ENCODE results near the gene BMERB1. TPM values are rescaled to one million over a fixed set of nuclear protein-coding genes. Genes with fewer than 3 reads are reported as not detected.

The BMERB1 gene
- polyA plus RNA-seq, 1 of the 3 experiments (the other 2 are of a cell fraction), result 33.9 TPM

GRCh38 chr16:15434079-15434424 is 336 bp upstream of the BMERB1 start (continued):
- TF ChIP-seq EZH2phosphoT487 (IDR thresholded peaks at IDR 0.05; ENCODE audit: borderline replicate concordance, low read depth) (no peak), FOXJ3 (CRISPR knock-in tag; IDR thresholded peaks at IDR 0.05) (no peak), RFX5 (IDR thresholded peaks at IDR 0.05; ENCODE audit: low read length) (no peak), RXRA (IDR thresholded peaks at IDR 0.05; ENCODE audit: borderline replicate concordance, low read depth) (no peak)

DNA sequence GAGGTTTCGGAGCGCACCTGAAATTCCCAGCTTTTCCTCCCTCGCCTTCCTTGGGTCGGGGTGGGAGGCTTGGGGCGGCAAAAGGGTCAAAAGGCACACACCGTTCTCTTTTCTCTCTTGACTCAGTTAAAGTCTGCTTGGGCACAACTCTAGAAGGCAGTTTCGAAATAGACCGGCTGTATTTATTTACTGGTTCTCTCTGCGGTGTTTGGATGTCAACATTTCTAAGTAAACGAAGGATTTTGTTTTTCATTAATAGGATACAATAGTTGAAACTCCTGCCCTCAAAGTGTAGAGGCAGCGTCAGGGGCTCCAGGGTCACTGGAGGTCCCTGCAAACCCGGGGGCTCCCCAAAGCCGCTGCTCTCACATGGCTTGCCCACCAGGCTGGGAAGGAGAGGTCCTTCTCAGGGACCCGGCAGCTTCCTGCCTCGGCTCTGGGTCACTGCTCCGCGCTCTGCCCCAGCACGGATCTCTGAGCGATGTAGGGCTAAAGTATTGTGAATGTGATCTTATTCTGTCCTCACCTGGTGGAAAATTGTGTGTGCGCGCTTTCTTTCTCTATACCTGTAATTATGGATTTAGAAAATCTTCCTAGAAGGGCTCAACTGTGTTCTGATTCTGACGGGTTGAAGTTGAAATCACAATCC is 952 bp downstream of the BMERB1 start:
- Histone ChIP-seq H3K79me2 (ENCODE audit: insufficient read depth) (peaks cover 45% of the 10 kb centered on the region), H3F3A (replicated peaks; ENCODE audit: insufficient read depth) (peaks cover 5% of the 10 kb centered on the region), H3K27me3 (ENCODE audit: insufficient read depth) (no peaks in the 10 kb centered on the region), H4K20me1 (ENCODE audit: insufficient read depth) (no peaks in the 10 kb centered on the region; the same call in 1 of the 2 replicates), H3K9ac (peak overlapping the region; percentile 62), H3K4me2 (peak overlapping the region; percentile 90), H3K4me3 (ENCODE audit: low read depth in 2 of 2, low read length in 1 of 2) (peak overlapping the region; percentile 73 to 78), H2AFZ (ENCODE audit: low read depth) (peak overlapping the region; percentile 96), H3K9me3 (no peaks in the 10 kb centered on the region), H3K9me2 (no peaks in the 10 kb centered on the region), H3K27ac (ENCODE audit: low read depth in 2 of 2, low read length in 1 of 2) (peak overlapping the region in 1 of 2 experiments; percentile 55; a peak in 1 of 4 replicates), H3K4me1 (ENCODE audit: control insufficient read depth in 1 of 2, insufficient read depth in 2 of 2, low read depth in 1 of 2, low read length in 1 of 2) (peaks cover 4 to 9% of the 10 kb centered on the region in 2 experiments; a peak in 1 of 4 replicates), H3K36me3 (replicated peaks in 1 of 2; ENCODE audit: control insufficient read depth in 1 of 2, insufficient read depth in 2 of 2, low read length in 1 of 2) (no peaks in the 10 kb centered on the region)
- ChIA-PET CTCF (interaction anchor here (0.9 to 3.1 kb wide), 3 partner anchors 12 to 115 kb away, joined by 3 to 15 read pairs (median 3); no protein-coding TSS in a partner anchor), POLR2A (interaction anchor here (0.6 kb wide), 1 partner anchor 152 kb away, joined by 3 read pairs; no protein-coding TSS in a partner anchor)
- peak; percentile 47 for DNase-seq
- TF ChIP-seq ELF1 (IDR thresholded peaks at IDR 0.05), result no peak
- no peak for TF ChIP-seq USF2 (IDR thresholded peaks at IDR 0.05; ENCODE audit: borderline replicate concordance, low read depth, low read length)
- no peak for TF ChIP-seq FOXM1 (IDR thresholded peaks at IDR 0.05; ENCODE audit: low read depth)
- no peak for TF ChIP-seq NFIC (IDR thresholded peaks at IDR 0.05; ENCODE audit: borderline replicate concordance)
- no peak for TF ChIP-seq MXI1 (IDR thresholded peaks at IDR 0.05; ENCODE audit: low read depth, low read length)
- TF ChIP-seq, protein P1, sequence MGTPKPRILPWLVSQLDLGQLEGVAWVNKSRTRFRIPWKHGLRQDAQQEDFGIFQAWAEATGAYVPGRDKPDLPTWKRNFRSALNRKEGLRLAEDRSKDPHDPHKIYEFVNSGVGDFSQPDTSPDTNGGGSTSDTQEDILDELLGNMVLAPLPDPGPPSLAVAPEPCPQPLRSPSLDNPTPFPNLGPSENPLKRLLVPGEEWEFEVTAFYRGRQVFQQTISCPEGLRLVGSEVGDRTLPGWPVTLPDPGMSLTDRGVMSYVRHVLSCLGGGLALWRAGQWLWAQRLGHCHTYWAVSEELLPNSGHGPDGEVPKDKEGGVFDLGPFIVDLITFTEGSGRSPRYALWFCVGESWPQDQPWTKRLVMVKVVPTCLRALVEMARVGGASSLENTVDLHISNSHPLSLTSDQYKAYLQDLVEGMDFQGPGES (IDR thresholded peaks at IDR 0.05; ENCODE audit: low read depth, low read length), result no peak
- TF ChIP-seq POLR2AphosphoS5 (IDR thresholded peaks at IDR 0.05; ENCODE audit: low read depth, low read length), result no peak
- no peak for TF ChIP-seq TEAD4 (IDR thresholded peaks at IDR 0.05; ENCODE audit: borderline replicate concordance, insufficient read depth)
- no peak for TF ChIP-seq PBX3 (IDR thresholded peaks at IDR 0.05)
- TF ChIP-seq GATA2 (CRISPR knock-in tag; IDR thresholded peaks at IDR 0.05), result no peak
- no peak for TF ChIP-seq RFX5 (IDR thresholded peaks at IDR 0.05; ENCODE audit: low read length)
- no peak for TF ChIP-seq EZH2phosphoT487 (IDR thresholded peaks at IDR 0.05; ENCODE audit: borderline replicate concordance, low read depth)
- TF ChIP-seq TCF12 (IDR thresholded peaks at IDR 0.05), result no peak
- no peak for TF ChIP-seq RCOR1 (IDR thresholded peaks at IDR 0.05; ENCODE audit: low read length)
- TF ChIP-seq RAD21 (IDR thresholded peaks at IDR 0.05; ENCODE audit: low read length), result no peak
- TF ChIP-seq CTCF (IDR thresholded peaks at IDR 0.05), result no peak
- no peak for TF ChIP-seq FOSL2 (IDR thresholded peaks at IDR 0.05; ENCODE audit: borderline replicate concordance, low read depth)
- no peak for TF ChIP-seq SIN3A (IDR thresholded peaks at IDR 0.05; ENCODE audit: borderline replicate concordance, low read depth, low read length)
- WGBS (ENCODE audit: low lambda C conversion rate), result 6% methylated on average over 21 of the region's 22 CpGs
